Heart left ventricle (tissue), 13 donors: ENCODE results near the gene TIMM21.

Experiments
- CTCF ChIP-seq, 12 donors: fragments of 200-600 bp; sonication (generic) in 4 of 12; IDR thresholded peaks; one replicate each; pipeline versions ENCODE4 v1.5.0 to v1.8.0; 2018 to 2022; ENCODE audit warnings: antibody characterized with exemption in 12 of 12, mild to moderate bottlenecking in 5 of 12
- POLR2A ChIP-seq, 2 donors: fragments of 450-650 bp; IDR thresholded peaks; one replicate each; pipeline ENCODE4 v1.6.1; 2017; ENCODE audit warnings: antibody characterized with exemption in 2 of 2, mild to moderate bottlenecking in 2 of 2, moderate library complexity in 2 of 2
- donor health status: ischemic (EF 13 %, LVEDD 7.1; RV severe dilation, severe dysfunction).
- donor health status: DM: no; HTN: yes; CAD: no.
- donor health status: DM: no; HTN: no; CAD: no.
- donor health status: ischemic (EF 25% LVEDD 6.9; RV normal size, moderate dysfunction).
- donor health status: ischemic (EF 25% LVEDD 5.7; RV mildly dilated, moderate dysfunction).
- donor health status: ischemic (EF 35%, LVEDD 5.7; RV mildly dilated, moderate dysfunction).
- donor health status: nonischemic (EF 11% LVEDD 7.7; RV severe dilation, severe dysfunction).
- donor health status: DM: yes; HTN: yes; CAD: no.
- donor health status: PGD.
- donor health status: ischemic (EF 29% LVEDD 5.4; RV normal size, mild dysfunction).
- donor health status: nonischemic (EF 23%, LVEDD 6.1; RV moderate dilation, normal function).

- TF ChIP-seq CTCF (IDR thresholded peaks at IDR 0.05) (no peak), POLR2A (IDR thresholded peaks at IDR 0.05) (no peak)
These were observed 1.6 kb upstream of the TIMM21 start for GRCh38 chr18:74146756-74147155.
